H1 (cell line): ENCODE results near the gene SPOCK3. TPM values are rescaled to one million over a fixed set of nuclear protein-coding genes. Genes with fewer than 3 reads are reported as not detected.

Experiments
- CTCF ChIA-PET: fragments of 300-600 bp; sonication (Branson Sonifier 250); formaldehyde crosslinking; loops from one replicate; lab custom pipeline; 2021; ENCODE audit not compliant: partially characterized antibody; lab: Charles Lee
- POLR2A ChIA-PET: fragments of 300-600 bp; sonication (Branson Sonifier 250); formaldehyde crosslinking; loops from one replicate; lab custom pipeline; 2021; ENCODE audit warnings: inconsistent platforms; ENCODE audit not compliant: partially characterized antibody; lab: Charles Lee
- DNase-seq, 2 experiments: peaks; one replicate each; pipeline versions ENCODE4 v3.0.0 to v3.0.0-alpha.2; 2010 to 2022; ENCODE audit warnings: low spot score in 2 of 2, low read depth in 1 of 2, mixed read lengths in 1 of 2
- FAIRE-seq: peaks from 2 replicates; lab custom pipeline; 2011; peaks lifted over from hg19 to GRCh38; lab: Jason Lieb, UNC
- H2AFZ ChIP-seq: 2 replicates; pipeline ENCODE4 v1.8.1; 2012; ENCODE audit warnings: low read length, inconsistent platforms
- H2AK5ac ChIP-seq: 2 replicates; pipeline ENCODE4 v1.6.1; 2013; ENCODE audit warnings: low read depth, low read length
- H2BK120ac ChIP-seq: replicated peaks from 2 replicates; pipeline ENCODE3; 2013; ENCODE audit warnings: low read depth, low read length, inconsistent platforms
- H2BK12ac ChIP-seq: 2 replicates; pipeline ENCODE4 v1.6.1; 2013; ENCODE audit warnings: low read depth, low read length
- H2BK15ac ChIP-seq: 2 replicates; pipeline ENCODE4 v1.6.1; 2013; ENCODE audit warnings: low read length
- H2BK20ac ChIP-seq: 2 replicates; pipeline ENCODE4 v1.6.1; 2013; ENCODE audit warnings: low read length
- H2BK5ac ChIP-seq: 2 replicates; pipeline ENCODE4 v1.6.1; 2013; ENCODE audit warnings: low read depth, low read length
- H3K14ac ChIP-seq: 2 replicates; pipeline ENCODE4 v1.6.1; 2013; ENCODE audit warnings: inconsistent platforms; ENCODE audit not compliant: insufficient read length
- H3K18ac ChIP-seq: 2 replicates; pipeline ENCODE4 v1.6.1; 2013; ENCODE audit warnings: low read length; ENCODE audit errors: extremely low read depth
- H3K23ac ChIP-seq: 2 replicates; pipeline ENCODE4 v1.6.1; 2013; ENCODE audit warnings: inconsistent platforms; ENCODE audit not compliant: insufficient read length
- H3K23me2 ChIP-seq: 2 replicates; pipeline ENCODE4 v1.6.1; 2013; ENCODE audit warnings: low read depth, low read length
- H3K27ac ChIP-seq: 2 replicates; pipeline ENCODE4 v1.6.1; 2011; ENCODE audit warnings: low read depth, low read length, inconsistent platforms
- H3K27me3 ChIP-seq, 4 experiments: replicated peaks in 1 of 4; 1 replicate in 1 of 4; 2 replicates in 3 of 4; pipeline versions ENCODE4 v1.6.1 to v1.8.1; 2011 to 2013; ENCODE audit warnings: low read length in 3 of 4, mild to moderate bottlenecking in 3 of 4, inconsistent platforms in 2 of 4, mixed read lengths in 2 of 4, moderate library complexity in 1 of 4; ENCODE audit not compliant: control insufficient read depth in 3 of 4, insufficient read depth in 3 of 4; ENCODE audit errors: extremely low read depth in 1 of 4
- H3K36me3 ChIP-seq, 4 experiments: 2 replicates each; pipeline versions ENCODE4 v1.6.1 to v1.8.1; 2011 to 2013; ENCODE audit warnings: mild to moderate bottlenecking in 4 of 4, low read length in 3 of 4, moderate library complexity in 2 of 4, control low read depth in 1 of 4, inconsistent platforms in 1 of 4; ENCODE audit not compliant: insufficient read depth in 4 of 4, control insufficient read depth in 2 of 4
- H3K4ac ChIP-seq: replicated peaks from 2 replicates; pipeline ENCODE3; 2013; ENCODE audit warnings: low read length, low read depth, mixed read lengths, inconsistent platforms; ENCODE audit not compliant: insufficient read length
- H3K4me1 ChIP-seq, 4 experiments: replicated peaks in 1 of 4; 1 replicate in 1 of 4; 2 replicates in 3 of 4; pipeline versions ENCODE4 v1.6.1 to v1.8.1; 2011 to 2013; ENCODE audit warnings: low read length in 3 of 4, inconsistent platforms in 2 of 4, mixed read lengths in 1 of 4; ENCODE audit not compliant: insufficient read depth in 4 of 4, control insufficient read depth in 3 of 4
- H3K4me2 ChIP-seq, 2 experiments: 2 replicates each; pipeline versions ENCODE4 v1.6.1 to v1.8.1; 2011 to 2013; ENCODE audit warnings: low read depth in 2 of 2, low read length in 2 of 2, control low read depth in 1 of 2, inconsistent platforms in 1 of 2, mild to moderate bottlenecking in 1 of 2; ENCODE audit not compliant: insufficient read depth in 1 of 2
- H3K4me3 ChIP-seq, 4 experiments: fragments of 200-600, 300-600 bp in 1 of 4; sonication (generic), shearing (Covaris generic), sonication (Bioruptor Twin) in 1 of 4; 2 replicates each; pipeline versions ENCODE4 v1.5.1 to v1.8.1; 2011 to 2016; ENCODE audit warnings: low read length in 4 of 4, low read depth in 3 of 4, control low read depth in 2 of 4, inconsistent platforms in 2 of 4, mild to moderate bottlenecking in 2 of 4, mixed read lengths in 1 of 4, moderate library complexity in 1 of 4; ENCODE audit not compliant: insufficient read depth in 2 of 4; ENCODE audit errors: extremely low read depth in 1 of 4
- H3K56ac ChIP-seq: replicated peaks from 2 replicates; pipeline ENCODE3; 2013; ENCODE audit warnings: low read depth, mild to moderate bottlenecking, mixed read lengths, low read length, inconsistent platforms; ENCODE audit not compliant: insufficient read length
- H3K79me1 ChIP-seq: 2 replicates; pipeline ENCODE4 v1.6.1; 2013; ENCODE audit warnings: low read depth, low read length, control low read depth
- H3K79me2 ChIP-seq, 2 experiments: 2 replicates each; pipeline versions ENCODE4 v1.6.1 to v1.8.1; 2012 to 2013; ENCODE audit warnings: low read length in 2 of 2, mild to moderate bottlenecking in 2 of 2, inconsistent platforms in 1 of 2; ENCODE audit not compliant: insufficient read depth in 2 of 2, control insufficient read depth in 1 of 2
- H3K9ac ChIP-seq, 4 experiments: replicated peaks in 1 of 4; 1 replicate in 1 of 4; 2 replicates in 3 of 4; pipeline versions ENCODE4 v1.6.1 to v1.8.1; 2011 to 2013; ENCODE audit warnings: low read depth in 3 of 4, low read length in 3 of 4, control low read depth in 2 of 4, mild to moderate bottlenecking in 2 of 4, moderate library complexity in 2 of 4, inconsistent platforms in 1 of 4; ENCODE audit errors: extremely low read depth in 1 of 4
- H3K9me3 ChIP-seq, 2 experiments: 2 replicates each; pipeline versions ENCODE4 v1.6.1 to v1.8.1; 2012 to 2013; ENCODE audit warnings: mild to moderate bottlenecking in 2 of 2, moderate library complexity in 2 of 2, control low read depth in 1 of 2, inconsistent platforms in 1 of 2, low read depth in 1 of 2, low read length in 1 of 2, mixed read lengths in 1 of 2; ENCODE audit not compliant: insufficient read depth in 2 of 2
- H4K20me1 ChIP-seq, 2 experiments: replicated peaks in 1 of 2; 2 replicates each; pipeline versions ENCODE3 to v1.8.1; 2011 to 2013; ENCODE audit warnings: inconsistent platforms in 2 of 2, low read length in 2 of 2, mild to moderate bottlenecking in 1 of 2; ENCODE audit not compliant: insufficient read depth in 2 of 2, control insufficient read depth in 1 of 2
- H4K5ac ChIP-seq: 2 replicates; pipeline ENCODE4 v1.6.1; 2013; ENCODE audit warnings: low read length, low read depth, mixed read lengths, inconsistent platforms; ENCODE audit not compliant: insufficient read length
- H4K8ac ChIP-seq: 2 replicates; pipeline ENCODE4 v1.8.0; 2013; ENCODE audit warnings: mild to moderate bottlenecking, moderate library complexity, low read length, inconsistent platforms; ENCODE audit not compliant: insufficient read depth; ENCODE audit errors: extremely low read depth
- H4K91ac ChIP-seq: replicated peaks from 2 replicates; pipeline ENCODE3; 2013; ENCODE audit warnings: low read length, mixed read lengths, inconsistent platforms; ENCODE audit not compliant: insufficient read length
- ASH2L ChIP-seq: fragments of 200-600, 300-600 bp; sonication (generic); IDR thresholded peaks from one replicate; pipeline ENCODE4 v1.7.1; 2017; ENCODE audit warnings: low read length
- SAP30 ChIP-seq: fragments of 300-600 bp; sonication (generic); IDR thresholded peaks from 2 replicates; pipeline ENCODE4 v1.7.1; 2012; ENCODE audit warnings: low read length, moderate library complexity, mild to moderate bottlenecking, inconsistent platforms; ENCODE audit not compliant: insufficient read depth, insufficient replicate concordance
- TBP ChIP-seq: IDR thresholded peaks from 2 replicates; pipeline ENCODE4 v1.6.1; 2011; ENCODE audit warnings: low read depth, low read length, improper control_type of control experiment
- WGBS, 2 experiments: shearing (Covaris generic) in 1 of 2; methylation state at CpG; one replicate each; pipeline versions ENCODE4 v1.1.6 to v1.1.7; 2013 to 2015; ENCODE audit warnings: low lambda C conversion rate in 2 of 2, mixed read lengths in 2 of 2, inconsistent platforms in 1 of 2, low coverage in 1 of 2, missing lambda C conversion rate in 1 of 2; ENCODE audit not compliant: insufficient replicate concordance in 2 of 2, insufficient coverage in 1 of 2, insufficient read length in 1 of 2; ENCODE audit errors: extremely low coverage in 1 of 2, missing lambda C conversion rate in 1 of 2; 5-methylcytosine and 5-hydroxymethylcytosine counted together
- polyA plus RNA-seq, 7 experiments: library from polyadenylated mRNA; depleted of rRNA in 3 of 7; stranded (reverse) in 5 of 7; unstranded in 2 of 7; fragments of >200 nt in 5 of 7; fragments of 200-250 nt in 2 of 7; gene quantifications; 1 replicate in 5 of 7; 2 replicates in 1 of 7; 4 replicates in 1 of 7; pipeline versions ENCODE4 v1.2.1 to v1.2.3, GENCODE V29; 2011 to 2013; ENCODE audit warnings: missing spikeins in 2 of 7, mixed read lengths in 2 of 7
- total RNA-seq: library from RNA; stranded (reverse); fragmentation: NEBNext Ultra II Directional; extraction: Animal tissue kit (Norgen Biotek cat#: 25700); gene quantifications from 2 replicates; pipeline ENCODE4 v1.2.1, GENCODE V29; 2021

SPOCK3 gene
- total and polyA plus RNA-seq, 2 of the 8 experiments (the other 6 are each of a cell fraction or from before 2014, with no cell fraction given): 0.14 to 0.60 TPM

DNA sequence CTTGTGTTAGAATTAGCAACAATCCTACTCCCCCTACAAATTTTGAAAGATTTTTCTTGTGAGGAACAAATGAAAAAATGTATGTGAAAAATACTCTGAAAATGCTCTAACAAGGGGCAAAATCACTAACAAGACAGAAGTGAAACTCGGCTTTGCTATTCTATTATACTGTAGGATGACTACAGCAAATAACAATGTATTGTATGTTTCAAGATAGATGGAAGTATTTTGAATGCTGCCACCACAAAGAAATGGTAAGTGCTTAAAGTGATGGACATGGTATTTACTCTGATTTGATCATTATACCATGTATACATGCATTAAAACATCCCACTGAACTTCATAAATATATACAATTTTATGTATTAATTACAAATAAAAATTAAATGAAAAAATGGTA, 192.8 kb downstream of the SPOCK3 start:
- no peak overlapping the region for H2BK12ac ChIP-seq
- H3K18ac ChIP-seq: no peak overlapping the region
- H2AK5ac ChIP-seq: no peak overlapping the region
- H2BK20ac ChIP-seq: no peak overlapping the region
- H3K4ac ChIP-seq: no peak overlapping the region
- H4K20me1 ChIP-seq: no peaks in the 10 kb centered on the region
- no peak overlapping the region for H4K8ac ChIP-seq
- no peak overlapping the region for H3K23ac ChIP-seq
- H4K5ac ChIP-seq: no peak overlapping the region
- no peaks in the 10 kb centered on the region for H3K79me1 ChIP-seq
- H3K27ac ChIP-seq: no peak overlapping the region
- ChIA-PET CTCF (no interaction called here), POLR2A (no interaction called here)
- H4K91ac ChIP-seq: no peak overlapping the region
- no peak overlapping the region for H2BK120ac ChIP-seq
- H3K14ac ChIP-seq: no peak overlapping the region
- 94% methylated on average over 1 of the region's 1 CpG; no CpG with 5 or more reads in 1 of the 2 experiments for WGBS, 2 experiments
- no peak overlapping the region for H2BK15ac ChIP-seq
- H3K4me1 ChIP-seq: no peaks in the 10 kb centered on the region
- FAIRE-seq (no peak), DNase-seq (no peak)
- H3K4me2 ChIP-seq: no peak overlapping the region
- no peak overlapping the region for H3K9ac ChIP-seq
- H3K79me2 ChIP-seq: no peaks in the 10 kb centered on the region
- no peak for TF ChIP-seq SAP30
- TF ChIP-seq TBP: no peak
- TF ChIP-seq ASH2L: no peak
- TF ChIP-seq, all 59 proteins: peak for 0
- Histone ChIP-seq H3K4me3 (no peak overlapping the region), H3K27me3 (no peaks in the 10 kb centered on the region), H3K9me3 (no peaks in the 10 kb centered on the region), H3K56ac (no peak overlapping the region), H3K23me2 (no peaks in the 10 kb centered on the region), H2AFZ (no peak overlapping the region), H3K36me3 (no peaks in the 10 kb centered on the region), H2BK5ac (no peak overlapping the region)
